ENCODE data around the gene KNL1. TPM values are rescaled to one million over a fixed set of nuclear protein-coding genes. Genes with fewer than 3 reads are reported as not detected.

Gene KNL1
- total and polyA plus RNA-seq, 4 donors, result 1.5 to 38.5 (median 2.9) TPM

DNA sequence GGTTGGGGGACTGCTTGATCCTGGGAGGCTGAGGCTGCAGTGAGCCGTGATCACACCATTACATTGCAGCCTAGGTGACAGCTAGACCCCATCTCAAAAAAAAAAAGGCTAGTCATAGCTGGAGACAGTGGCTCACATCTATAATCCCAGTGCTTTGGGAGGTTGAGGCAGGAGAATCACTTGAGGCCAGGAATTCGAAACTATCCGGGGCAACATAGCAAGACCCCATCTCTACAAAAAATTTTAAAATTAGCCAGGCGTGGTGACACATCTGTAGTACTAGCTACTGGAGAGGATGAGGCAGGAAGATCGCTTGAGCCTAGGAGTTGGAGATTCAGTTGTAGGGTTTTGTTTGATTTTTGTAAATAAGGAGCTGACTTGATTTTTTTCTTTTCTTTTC is 45.6 kb downstream of the KNL1 start:
- H3K27ac ChIP-seq (ENCODE audit: low read depth in 1 of 2, low read length in 2 of 2), result no peak overlapping the region
- no peak for TF ChIP-seq HNF4A (conservative IDR thresholded peaks at IDR 0.05)
- TF ChIP-seq YY1 (IDR thresholded peaks at IDR 0.05), result no peak
- no peak for TF ChIP-seq RAD21 (IDR thresholded peaks at IDR 0.05)
- no peak for TF ChIP-seq RXRA (IDR thresholded peaks at IDR 0.05)
- no peak for TF ChIP-seq TAF1 (conservative IDR thresholded peaks at IDR 0.05)
- TF ChIP-seq EGR1 (IDR thresholded peaks at IDR 0.05; ENCODE audit: low read depth in 2 of 2), result no peak
- no peak for TF ChIP-seq JUND (IDR thresholded peaks at IDR 0.05)
- no peak for TF ChIP-seq GABPA (IDR thresholded peaks at IDR 0.05 in 1 of 2, conservative IDR thresholded peaks at IDR 0.05 in 1 of 2)
- TF ChIP-seq, protein P1, sequence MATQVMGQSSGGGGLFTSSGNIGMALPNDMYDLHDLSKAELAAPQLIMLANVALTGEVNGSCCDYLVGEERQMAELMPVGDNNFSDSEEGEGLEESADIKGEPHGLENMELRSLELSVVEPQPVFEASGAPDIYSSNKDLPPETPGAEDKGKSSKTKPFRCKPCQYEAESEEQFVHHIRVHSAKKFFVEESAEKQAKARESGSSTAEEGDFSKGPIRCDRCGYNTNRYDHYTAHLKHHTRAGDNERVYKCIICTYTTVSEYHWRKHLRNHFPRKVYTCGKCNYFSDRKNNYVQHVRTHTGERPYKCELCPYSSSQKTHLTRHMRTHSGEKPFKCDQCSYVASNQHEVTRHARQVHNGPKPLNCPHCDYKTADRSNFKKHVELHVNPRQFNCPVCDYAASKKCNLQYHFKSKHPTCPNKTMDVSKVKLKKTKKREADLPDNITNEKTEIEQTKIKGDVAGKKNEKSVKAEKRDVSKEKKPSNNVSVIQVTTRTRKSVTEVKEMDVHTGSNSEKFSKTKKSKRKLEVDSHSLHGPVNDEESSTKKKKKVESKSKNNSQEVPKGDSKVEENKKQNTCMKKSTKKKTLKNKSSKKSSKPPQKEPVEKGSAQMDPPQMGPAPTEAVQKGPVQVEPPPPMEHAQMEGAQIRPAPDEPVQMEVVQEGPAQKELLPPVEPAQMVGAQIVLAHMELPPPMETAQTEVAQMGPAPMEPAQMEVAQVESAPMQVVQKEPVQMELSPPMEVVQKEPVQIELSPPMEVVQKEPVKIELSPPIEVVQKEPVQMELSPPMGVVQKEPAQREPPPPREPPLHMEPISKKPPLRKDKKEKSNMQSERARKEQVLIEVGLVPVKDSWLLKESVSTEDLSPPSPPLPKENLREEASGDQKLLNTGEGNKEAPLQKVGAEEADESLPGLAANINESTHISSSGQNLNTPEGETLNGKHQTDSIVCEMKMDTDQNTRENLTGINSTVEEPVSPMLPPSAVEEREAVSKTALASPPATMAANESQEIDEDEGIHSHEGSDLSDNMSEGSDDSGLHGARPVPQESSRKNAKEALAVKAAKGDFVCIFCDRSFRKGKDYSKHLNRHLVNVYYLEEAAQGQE (IDR thresholded peaks at IDR 0.05), result no peak
- no peak for TF ChIP-seq HNF4G (IDR thresholded peaks at IDR 0.05)
- no peak for TF ChIP-seq NR2F2 (IDR thresholded peaks at IDR 0.05)
- TF ChIP-seq, protein P2, sequence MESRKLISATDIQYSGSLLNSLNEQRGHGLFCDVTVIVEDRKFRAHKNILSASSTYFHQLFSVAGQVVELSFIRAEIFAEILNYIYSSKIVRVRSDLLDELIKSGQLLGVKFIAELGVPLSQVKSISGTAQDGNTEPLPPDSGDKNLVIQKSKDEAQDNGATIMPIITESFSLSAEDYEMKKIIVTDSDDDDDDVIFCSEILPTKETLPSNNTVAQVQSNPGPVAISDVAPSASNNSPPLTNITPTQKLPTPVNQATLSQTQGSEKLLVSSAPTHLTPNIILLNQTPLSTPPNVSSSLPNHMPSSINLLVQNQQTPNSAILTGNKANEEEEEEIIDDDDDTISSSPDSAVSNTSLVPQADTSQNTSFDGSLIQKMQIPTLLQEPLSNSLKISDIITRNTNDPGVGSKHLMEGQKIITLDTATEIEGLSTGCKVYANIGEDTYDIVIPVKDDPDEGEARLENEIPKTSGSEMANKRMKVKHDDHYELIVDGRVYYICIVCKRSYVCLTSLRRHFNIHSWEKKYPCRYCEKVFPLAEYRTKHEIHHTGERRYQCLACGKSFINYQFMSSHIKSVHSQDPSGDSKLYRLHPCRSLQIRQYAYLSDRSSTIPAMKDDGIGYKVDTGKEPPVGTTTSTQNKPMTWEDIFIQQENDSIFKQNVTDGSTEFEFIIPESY (IDR thresholded peaks at IDR 0.05), result no peak
- TF ChIP-seq, protein P3, sequence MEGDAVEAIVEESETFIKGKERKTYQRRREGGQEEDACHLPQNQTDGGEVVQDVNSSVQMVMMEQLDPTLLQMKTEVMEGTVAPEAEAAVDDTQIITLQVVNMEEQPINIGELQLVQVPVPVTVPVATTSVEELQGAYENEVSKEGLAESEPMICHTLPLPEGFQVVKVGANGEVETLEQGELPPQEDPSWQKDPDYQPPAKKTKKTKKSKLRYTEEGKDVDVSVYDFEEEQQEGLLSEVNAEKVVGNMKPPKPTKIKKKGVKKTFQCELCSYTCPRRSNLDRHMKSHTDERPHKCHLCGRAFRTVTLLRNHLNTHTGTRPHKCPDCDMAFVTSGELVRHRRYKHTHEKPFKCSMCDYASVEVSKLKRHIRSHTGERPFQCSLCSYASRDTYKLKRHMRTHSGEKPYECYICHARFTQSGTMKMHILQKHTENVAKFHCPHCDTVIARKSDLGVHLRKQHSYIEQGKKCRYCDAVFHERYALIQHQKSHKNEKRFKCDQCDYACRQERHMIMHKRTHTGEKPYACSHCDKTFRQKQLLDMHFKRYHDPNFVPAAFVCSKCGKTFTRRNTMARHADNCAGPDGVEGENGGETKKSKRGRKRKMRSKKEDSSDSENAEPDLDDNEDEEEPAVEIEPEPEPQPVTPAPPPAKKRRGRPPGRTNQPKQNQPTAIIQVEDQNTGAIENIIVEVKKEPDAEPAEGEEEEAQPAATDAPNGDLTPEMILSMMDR (IDR thresholded peaks at IDR 0.05; ENCODE audit: low read depth, low read length, missing input control), result no peak
- no peak for DNase-seq (ENCODE audit: low spot score)
- over 99% methylated on average over 5 of the region's 5 CpGs for WGBS
- H3K9ac ChIP-seq (ENCODE audit: low read depth in 1 of 2, low read length in 2 of 2), result no peak overlapping the region
- H3K9me3 ChIP-seq (ENCODE audit: control insufficient read depth in 4 of 4, low read length in 3 of 4), result no peaks in the 10 kb centered on the region
- H3K4me1 ChIP-seq (ENCODE audit: control insufficient read depth in 4 of 4, insufficient read depth in 4 of 4, low read length in 3 of 4), result no peaks in the 10 kb centered on the region
- no peaks in the 10 kb centered on the region for H3K36me3 ChIP-seq (ENCODE audit: control insufficient read depth in 4 of 4, insufficient read depth in 3 of 4, low read depth in 1 of 4, low read length in 3 of 4)
- H3K27me3 ChIP-seq (ENCODE audit: control insufficient read depth in 4 of 4, insufficient read depth in 4 of 4, low read length in 3 of 4), result no peaks in the 10 kb centered on the region
- no peak overlapping the region for H3K4me3 ChIP-seq (ENCODE audit: low read depth in 1 of 3, low read length in 3 of 3)

DNA sequence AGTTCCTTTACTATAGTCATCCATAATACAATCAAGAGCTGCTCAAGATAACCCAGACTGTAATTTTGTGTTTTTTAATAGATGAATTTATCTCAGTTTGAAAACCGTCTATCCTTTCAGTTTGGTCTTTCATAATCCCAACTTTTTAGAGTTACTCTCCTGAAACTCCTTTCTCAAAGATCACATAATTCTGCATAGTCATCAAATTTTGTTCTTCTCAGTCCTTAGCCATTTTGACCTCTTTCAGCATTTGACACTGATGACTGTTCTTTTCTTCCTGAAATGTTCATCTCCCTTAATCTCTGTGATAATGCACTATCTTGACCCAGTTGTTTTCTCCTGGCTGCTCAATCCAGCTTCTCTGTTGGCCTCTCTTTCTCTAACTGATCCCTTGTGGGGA is 53.5 kb downstream of the KNL1 start:
- peaks cover 0 to 10% (median 3%) of the 10 kb centered on the region in 4 donors for H3K4me1 ChIP-seq (ENCODE audit: control insufficient read depth in 4 of 4, insufficient read depth in 4 of 4, low read length in 3 of 4)
- WGBS, result 99% methylated on average over 1 of the region's 1 CpG
- no peaks in the 10 kb centered on the region for H3K9me3 ChIP-seq (ENCODE audit: control insufficient read depth in 4 of 4, low read length in 3 of 4)
- no peak overlapping the region for H3K4me3 ChIP-seq (ENCODE audit: low read depth in 1 of 3, low read length in 3 of 3)
- H3K27ac ChIP-seq (ENCODE audit: low read depth in 1 of 2, low read length in 2 of 2), result no peak overlapping the region
- H3K27me3 ChIP-seq (ENCODE audit: control insufficient read depth in 4 of 4, insufficient read depth in 4 of 4, low read length in 3 of 4), result no peaks in the 10 kb centered on the region
- no peak for DNase-seq (ENCODE audit: low spot score)
- H3K36me3 ChIP-seq (ENCODE audit: control insufficient read depth in 4 of 4, insufficient read depth in 3 of 4, low read depth in 1 of 4, low read length in 3 of 4), result no peaks in the 10 kb centered on the region
- no peak overlapping the region for H3K9ac ChIP-seq (ENCODE audit: low read depth in 1 of 2, low read length in 2 of 2)
- TF ChIP-seq RAD21 (IDR thresholded peaks at IDR 0.05), result no peak
- TF ChIP-seq, protein P1 (IDR thresholded peaks at IDR 0.05), result no peak
- TF ChIP-seq, protein P4, sequence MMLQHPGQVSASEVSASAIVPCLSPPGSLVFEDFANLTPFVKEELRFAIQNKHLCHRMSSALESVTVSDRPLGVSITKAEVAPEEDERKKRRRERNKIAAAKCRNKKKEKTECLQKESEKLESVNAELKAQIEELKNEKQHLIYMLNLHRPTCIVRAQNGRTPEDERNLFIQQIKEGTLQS (IDR thresholded peaks at IDR 0.05), result no peak
- TF ChIP-seq TAF1 (conservative IDR thresholded peaks at IDR 0.05), result no peak
- no peak for TF ChIP-seq HNF4G (IDR thresholded peaks at IDR 0.05)
- no peak for TF ChIP-seq NR2F2 (IDR thresholded peaks at IDR 0.05)
- TF ChIP-seq SP1 (IDR thresholded peaks at IDR 0.05), result no peak
